Endometrial microvascular endothelial cells (primary cell): ENCODE data around the gene SLC29A4. TPM values are rescaled to one million over a fixed set of nuclear protein-coding genes. Genes with fewer than 3 reads are reported as not detected.

ENCODE experiments used
- in situ Hi-C: cut with HindIII; loops from 2 replicates; pipeline ENCODE4 v1.10.0; 2017; ENCODE audit warnings: low sequenced_read_pairs, low pct_unique_long_range_greater_than_20kb; ENCODE audit errors: inconsistent ontology term
- total RNA-seq: library from RNA; depleted of rRNA; stranded (reverse); fragments of >200 nt; gene quantifications from one replicate; pipeline ENCODE4 v1.2.3, GENCODE V29; 2015; ENCODE audit errors: inconsistent ontology term

The SLC29A4 gene
- total RNA-seq, 1 donor from 2014 or later, result 1.4 TPM

DNA sequence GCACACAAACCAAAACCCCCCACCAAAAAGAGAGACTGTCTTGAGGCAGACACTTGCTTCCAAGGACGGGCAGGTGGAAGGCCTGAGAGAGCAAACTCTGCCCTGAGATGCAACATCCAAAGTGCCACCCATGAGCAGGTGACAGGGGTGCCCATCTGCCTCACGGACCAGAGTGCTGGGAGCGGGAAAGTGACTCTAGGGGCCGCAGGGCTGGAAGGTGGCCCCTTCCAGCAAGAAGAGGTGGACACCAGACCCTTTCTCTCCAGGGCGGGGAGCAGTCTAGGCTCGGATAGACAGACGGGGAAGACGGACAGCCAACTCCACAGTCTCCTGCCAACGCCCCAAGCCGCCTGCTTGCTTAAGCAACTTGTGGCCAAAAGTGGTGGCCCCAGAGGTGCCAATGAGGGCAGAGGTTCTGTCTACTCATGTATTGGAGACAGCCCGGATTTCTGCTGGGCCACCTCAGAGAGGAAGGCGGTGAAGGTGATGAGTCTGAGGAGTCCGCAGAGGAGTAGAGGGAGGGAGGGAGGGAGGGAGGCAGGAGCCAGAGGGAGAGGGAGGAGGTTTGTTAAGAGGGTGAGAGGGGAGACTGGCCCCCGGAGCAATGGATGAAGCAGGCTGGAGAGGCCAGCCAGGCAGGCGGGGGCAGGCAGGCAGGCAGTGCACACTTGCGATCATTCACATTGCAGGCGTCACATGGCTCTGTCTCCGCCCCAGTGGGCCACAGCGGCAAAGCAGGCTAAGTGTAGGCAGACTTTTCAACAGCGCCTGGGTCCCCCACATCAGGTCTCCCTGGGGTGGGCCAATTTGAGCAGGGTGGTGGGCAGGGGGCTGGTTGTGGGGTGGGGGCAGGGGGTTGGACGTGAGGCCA, 65.6 kb downstream of the SLC29A4 start:
- in situ Hi-C loops, result no loop called here

DNA sequence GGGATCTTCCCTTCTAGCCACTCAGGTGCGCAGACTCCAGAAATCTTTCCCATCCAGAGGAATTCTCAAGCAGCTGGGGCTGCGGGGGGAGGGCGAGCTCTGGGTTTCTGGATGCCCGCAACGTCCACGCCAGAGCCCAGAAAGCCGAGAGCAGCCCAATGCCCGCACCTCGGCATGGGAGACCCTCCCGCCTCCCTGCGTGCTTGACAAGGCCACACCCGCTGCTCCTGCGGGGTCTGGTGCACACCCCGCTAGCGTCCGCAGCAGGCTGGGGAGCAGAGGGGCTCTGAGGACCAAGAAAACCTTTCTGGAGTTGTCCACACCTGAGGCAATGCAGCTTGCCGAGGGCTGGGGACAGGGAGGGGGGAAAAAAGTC, 66.2 kb downstream of the SLC29A4 start:
- in situ Hi-C loops, result no loop called here

DNA sequence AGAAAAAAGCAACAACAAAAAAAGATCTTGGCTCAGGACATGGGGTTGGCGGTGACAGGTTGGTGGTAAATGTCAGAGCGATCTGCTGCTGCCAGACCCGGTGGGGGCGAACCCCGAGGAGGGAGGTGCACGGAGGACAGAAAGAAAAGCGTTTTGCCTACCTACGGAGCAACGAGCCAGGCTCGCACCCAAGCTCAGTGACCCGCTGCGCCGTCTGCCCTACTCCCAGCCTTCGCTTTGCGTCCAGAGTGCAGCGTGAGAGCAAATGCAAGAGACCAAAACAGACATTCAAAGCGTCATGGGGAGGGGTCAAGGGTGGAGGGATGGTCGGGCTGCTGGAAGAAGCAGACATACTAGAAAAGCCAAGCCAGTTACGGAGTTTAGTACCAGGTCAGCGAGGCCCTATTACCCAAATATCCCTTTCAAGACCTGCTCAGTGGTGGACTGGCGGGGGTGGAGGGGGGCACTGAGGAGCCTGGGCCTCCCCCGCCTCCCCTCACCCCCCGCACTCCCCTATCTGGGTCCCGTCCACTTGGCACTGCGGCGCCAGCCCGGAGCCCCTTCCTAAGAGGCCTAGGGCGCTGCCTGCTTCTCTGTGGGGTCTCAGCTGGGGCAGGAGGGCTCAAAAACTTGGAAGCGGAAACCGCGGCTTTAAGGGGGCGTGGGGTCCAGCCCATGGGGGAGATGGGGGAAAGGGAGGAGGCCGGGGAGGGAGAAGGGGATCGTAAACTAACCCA, 66.9 kb downstream of the SLC29A4 start:
- in situ Hi-C loops, result no loop called here

DNA sequence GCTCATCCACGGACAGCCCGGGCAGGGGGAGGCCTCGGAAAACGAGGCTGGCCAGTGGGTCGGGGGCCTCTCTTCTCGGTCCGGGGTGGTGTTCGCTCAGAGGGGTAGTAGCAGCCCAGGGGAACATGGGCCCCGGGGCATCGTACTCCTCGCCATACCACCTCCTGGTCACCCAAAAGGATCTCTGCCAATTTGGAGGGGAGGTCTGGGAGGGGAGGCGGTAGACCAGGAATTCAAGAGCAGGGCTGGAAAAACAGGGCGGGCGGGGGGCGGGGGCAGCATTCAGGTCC, 67.4 kb downstream of the SLC29A4 start:
- in situ Hi-C loops, result no loop called here

DNA sequence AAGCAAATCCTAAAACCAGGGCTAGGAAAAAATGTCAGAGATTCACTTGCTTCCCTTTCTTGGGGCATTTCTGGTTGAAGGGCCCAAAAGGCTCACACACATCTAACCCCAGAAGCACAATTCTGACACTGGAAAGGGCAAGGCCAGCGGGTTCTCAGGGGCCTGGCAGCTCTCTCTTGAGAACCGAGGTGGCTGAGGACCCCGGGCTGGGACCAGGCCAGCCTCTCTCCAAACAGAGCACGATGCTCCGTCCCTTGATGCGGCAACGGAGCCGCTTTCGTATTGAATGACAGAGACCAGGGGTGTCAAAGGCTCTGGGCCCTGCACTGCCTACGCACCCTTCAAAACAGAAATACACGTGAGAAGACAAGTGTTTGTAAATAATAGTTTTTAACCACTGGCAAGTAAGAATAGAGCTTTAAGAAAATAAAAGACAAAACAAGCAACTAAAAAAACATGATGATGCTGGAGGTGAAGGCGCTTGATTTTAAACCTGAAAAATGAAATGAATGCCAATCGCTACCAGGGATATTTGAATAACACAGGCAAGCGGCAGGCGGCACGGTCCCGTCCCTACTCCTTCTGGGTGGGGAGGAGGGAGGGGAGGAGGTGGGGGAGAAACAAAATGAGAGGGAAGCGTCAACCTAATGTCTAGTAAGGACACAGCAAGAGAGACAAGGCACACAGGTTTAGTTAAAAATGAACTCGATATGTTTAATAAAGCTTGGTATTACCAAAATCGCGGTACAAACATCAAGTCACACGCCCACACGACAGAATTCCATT, 68.0 kb downstream of the SLC29A4 start:
- in situ Hi-C loops, result no loop called here

DNA sequence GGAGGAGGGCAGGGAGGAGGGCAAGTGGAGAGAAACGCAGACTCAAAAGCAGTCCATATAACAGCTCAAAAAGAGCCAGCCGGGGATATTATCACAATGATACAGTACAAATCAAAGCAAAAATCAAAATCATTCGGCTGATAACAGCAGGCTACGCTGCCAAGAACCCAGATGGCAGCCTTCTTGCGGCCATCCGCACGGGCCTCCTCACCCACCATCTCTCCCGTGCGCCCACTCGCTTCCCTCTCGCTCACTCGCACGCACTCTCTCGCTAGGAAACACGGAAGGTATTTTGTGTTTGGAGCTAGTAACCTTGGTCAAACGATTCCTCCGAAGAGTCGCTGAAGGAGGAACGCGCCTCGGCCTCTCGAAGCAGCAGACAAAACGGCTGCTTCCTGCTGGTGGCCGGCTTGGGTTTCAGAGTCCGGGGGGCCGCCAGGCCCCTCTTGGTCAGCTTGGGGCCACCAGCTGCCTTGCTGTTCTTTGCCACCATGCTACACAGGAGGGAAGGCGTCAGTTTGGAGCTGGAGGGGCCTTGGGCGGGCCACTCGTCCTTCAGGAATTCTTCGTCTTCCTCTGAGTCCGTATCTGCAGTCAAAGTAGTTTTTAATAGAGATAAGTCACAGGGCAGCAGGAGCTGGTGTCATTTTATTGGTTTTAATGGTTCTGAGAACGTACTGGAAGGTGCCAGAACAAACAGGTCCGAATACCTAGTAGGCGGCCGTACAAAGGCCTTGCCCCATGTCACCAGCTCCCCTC, 68.9 kb downstream of the SLC29A4 start:
- in situ Hi-C loops, result no loop called here

DNA sequence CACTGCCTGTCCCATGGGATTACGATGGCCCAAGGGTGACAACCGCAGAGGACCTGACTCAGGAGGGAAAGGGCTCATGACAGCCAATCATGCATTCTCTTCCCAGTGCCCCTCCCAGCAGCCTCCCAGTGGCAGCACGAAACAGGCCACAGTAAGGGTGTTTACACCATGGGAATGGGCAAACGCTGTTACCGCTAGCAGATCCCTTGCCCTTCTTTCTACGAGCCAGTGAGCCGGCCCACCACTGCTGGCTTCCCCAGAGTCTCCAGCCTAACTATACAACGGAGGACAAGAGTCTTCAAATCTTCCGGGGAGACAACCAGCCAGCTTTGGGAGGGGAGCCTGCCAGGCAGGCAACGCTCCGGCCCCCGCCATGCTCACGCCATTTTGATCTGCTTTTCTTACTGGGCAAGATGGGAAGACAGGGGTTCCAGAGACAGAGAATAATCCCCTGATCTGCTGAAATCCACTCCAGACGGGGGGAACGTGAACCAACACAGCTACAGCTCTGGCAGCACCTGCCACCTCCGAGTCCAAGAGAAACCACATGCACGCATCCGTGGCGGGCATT, 69.8 kb downstream of the SLC29A4 start:
- in situ Hi-C loops, result no loop called here

DNA sequence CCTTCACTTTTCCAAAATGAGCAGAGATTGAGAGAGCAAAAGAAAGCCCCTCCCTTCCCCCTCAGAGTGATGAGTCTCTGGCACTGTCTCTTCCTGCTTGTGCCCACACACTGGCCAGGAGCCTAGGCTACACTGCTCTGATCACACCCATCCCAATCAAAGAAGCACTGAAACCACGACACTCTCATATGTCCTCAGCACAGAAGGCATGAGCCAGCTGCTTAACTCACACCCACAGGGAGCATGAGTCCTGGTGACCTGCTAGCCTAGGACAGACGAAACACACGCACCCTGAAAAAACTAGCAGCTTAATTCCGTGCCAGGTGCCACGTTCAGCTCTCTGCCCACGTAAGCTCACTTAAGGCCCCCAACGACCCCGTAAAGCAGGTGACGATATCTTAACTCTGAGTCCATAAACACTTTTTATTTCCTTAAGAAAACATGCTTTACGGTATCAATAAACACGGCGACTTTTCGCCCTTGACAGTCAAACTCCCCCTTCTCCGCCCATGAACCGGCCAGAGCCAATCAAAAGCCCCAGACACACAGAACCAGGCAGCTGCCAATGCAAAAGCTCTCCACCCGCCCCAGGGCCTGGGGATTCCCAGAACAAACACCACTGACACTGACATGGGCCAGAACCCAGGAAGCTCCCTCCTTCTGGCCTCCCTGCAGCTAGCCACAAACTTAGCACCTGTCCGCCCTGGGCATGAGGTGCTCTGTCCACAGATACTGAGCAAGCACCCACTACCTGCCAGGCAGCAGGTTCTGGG, 71.9 kb downstream of the SLC29A4 start:
- in situ Hi-C loops, result no loop called here

Other genes with a start within 250 kb of the SLC29A4 start
- gene RBAK, start 237.1 kb upstream of the SLC29A4 start, total RNA-seq, result 4.6 TPM
- 62.3 TPM for gene WIPI2, start 92.7 kb upstream of the SLC29A4 start, total RNA-seq
- 20.1 TPM for gene TNRC18, start 140.9 kb downstream of the SLC29A4 start, total RNA-seq
- 16.9 TPM for gene FBXL18, start 230.9 kb downstream of the SLC29A4 start, total RNA-seq
- gene ACTB, start 247.7 kb downstream of the SLC29A4 start, total RNA-seq, result 4,988 TPM